GF-D8 (cell line): ENCODE data around the gene ADAMTS16.

Experiments
- DNase-seq: peaks from one replicate; lab custom pipeline; 2025; lab: John Stamatoyannopoulos, UW

The ADAMTS16 gene

GRCh38 chr5:5287419-5287818 lies 147.3 kb downstream of the ADAMTS16 start:
- no peak for DNase-seq

- no peak for DNase-seq
These were observed 148.1 kb downstream of the ADAMTS16 start for GRCh38 chr5:5288201-5288600.

- DNase-seq: no peak
These were observed 149.4 kb downstream of the ADAMTS16 start for GRCh38 chr5:5289537-5289936.

GRCh38 chr5:5290674-5291334 lies 150.7 kb downstream of the ADAMTS16 start:
- no peak for DNase-seq

GRCh38 chr5:5291357-5291756 lies 151.2 kb downstream of the ADAMTS16 start:
- DNase-seq: no peak

GRCh38 chr5:5293029-5293428 lies 152.9 kb downstream of the ADAMTS16 start:
- DNase-seq: no peak

GRCh38 chr5:5294429-5294828 lies 154.3 kb downstream of the ADAMTS16 start:
- DNase-seq: no peak

- DNase-seq: no peak
These were observed 155.2 kb downstream of the ADAMTS16 start for GRCh38 chr5:5295351-5295750.

- DNase-seq: no peak
These were observed 155.9 kb downstream of the ADAMTS16 start for GRCh38 chr5:5296051-5296450.

GRCh38 chr5:5297432-5298067 lies 157.4 kb downstream of the ADAMTS16 start:
- DNase-seq: no peak

- no peak for DNase-seq
These were observed 158.0 kb downstream of the ADAMTS16 start for GRCh38 chr5:5298068-5298633.

GRCh38 chr5:5298841-5299541 lies 158.9 kb downstream of the ADAMTS16 start:
- no peak for DNase-seq

GRCh38 chr5:5301176-5301575 lies 161.0 kb downstream of the ADAMTS16 start:
- no peak for DNase-seq

GRCh38 chr5:5302201-5302600 lies 162.1 kb downstream of the ADAMTS16 start:
- DNase-seq: no peak

GRCh38 chr5:5303242-5303641 lies 163.1 kb downstream of the ADAMTS16 start:
- DNase-seq: no peak

- DNase-seq: no peak
These were observed 164.4 kb downstream of the ADAMTS16 start for GRCh38 chr5:5304361-5305020.

- no peak for DNase-seq
These were observed 166.6 kb downstream of the ADAMTS16 start for GRCh38 chr5:5306696-5307095.

- no peak for DNase-seq
These were observed 168.2 kb downstream of the ADAMTS16 start for GRCh38 chr5:5308319-5308718.

GRCh38 chr5:5309645-5310044 lies 169.5 kb downstream of the ADAMTS16 start:
- DNase-seq: no peak

- DNase-seq: no peak
These were observed 173.0 kb downstream of the ADAMTS16 start for GRCh38 chr5:5313101-5313635.

- DNase-seq: no peak
These were observed 174.0 kb downstream of the ADAMTS16 start for GRCh38 chr5:5314166-5314565.

GRCh38 chr5:5314626-5315025 lies 174.5 kb downstream of the ADAMTS16 start:
- no peak for DNase-seq
